Thyroid gland (tissue), 4 donors: Measurements from ENCODE around the gene OR2S2.

Source experiments
- CTCF ChIP-seq, 6 experiments: fragments of 200-600 bp in 3 of 6; fragments of 450-650 bp in 3 of 6; sonication (generic) in 3 of 6; IDR thresholded peaks; one replicate each; pipeline ENCODE4 v1.5.1; 2016 to 2019; ENCODE audit warnings: antibody characterized with exemption in 6 of 6, mild to moderate bottlenecking in 2 of 6, inconsistent platforms in 1 of 6, moderate library complexity in 1 of 6
- POLR2A ChIP-seq, 2 donors: fragments of 450-650 bp; IDR thresholded peaks; one replicate each; pipeline ENCODE4 v1.6.1; 2017; ENCODE audit warnings: antibody characterized with exemption in 2 of 2, mild to moderate bottlenecking in 2 of 2, moderate library complexity in 1 of 2

- TF ChIP-seq CTCF (IDR thresholded peaks at IDR 0.05) = no peak
- no peak for TF ChIP-seq POLR2A (IDR thresholded peaks at IDR 0.05)
These were observed 42.2 kb downstream of the OR2S2 start for GRCh38 chr9:35915681-35916294.
